ENCODE measurements around the gene FER. TPM values are rescaled to one million over a fixed set of nuclear protein-coding genes. Genes with fewer than 3 reads are reported as not detected.

Gene FER
- total and polyA plus RNA-seq, 8 donors: 1.4 to 15.3 (median 6.2) TPM

- no peak overlapping the region for H3K4me3 ChIP-seq
- no peaks in the 10 kb centered on the region for H3K36me3 ChIP-seq
- no peak for TF ChIP-seq CTCF (IDR thresholded peaks at IDR 0.05)
- no peaks in the 10 kb centered on the region for H3K27me3 ChIP-seq
- 92 to 97% methylated on average over 2 of the region's 2 CpGs for WGBS, 2 donors
- no peak overlapping the region for H3K27ac ChIP-seq
- H3K4me1 ChIP-seq: no peaks in the 10 kb centered on the region
- ATAC-seq (no peak), DNase-seq (no peak), FAIRE-seq (no peak)
- H3K9me3 ChIP-seq: no peaks in the 10 kb centered on the region
- intact Hi-C loops (cut with DNase I): no loop called here
Observed at GRCh38 chr5:109100971-109101370, 353.3 kb downstream of the FER start.

- no peak for DNase-seq
- no peaks in the 10 kb centered on the region for H3K4me1 ChIP-seq
- no peak for ATAC-seq
- 89 to 90% methylated on average over 4 of the region's 4 CpGs for WGBS, 2 donors
- no peak overlapping the region for H3K27ac ChIP-seq
- intact Hi-C loops (cut with DNase I): no loop called here
- no peak for FAIRE-seq
- H3K36me3 ChIP-seq: no peaks in the 10 kb centered on the region
- TF ChIP-seq CTCF (IDR thresholded peaks at IDR 0.05): no peak
- no peak overlapping the region for H3K4me3 ChIP-seq
- no peaks in the 10 kb centered on the region for H3K9me3 ChIP-seq
- H3K27me3 ChIP-seq: no peaks in the 10 kb centered on the region
Observed at GRCh38 chr5:109102096-109102690, 354.5 kb downstream of the FER start.

GRCh38 chr5:109105631-109106267 is 358.1 kb downstream of the FER start:
- TF ChIP-seq CTCF (IDR thresholded peaks at IDR 0.05): no peak
- Histone ChIP-seq H3K4me3 (no peak overlapping the region), H3K36me3 (no peaks in the 10 kb centered on the region), H3K27me3 (no peaks in the 10 kb centered on the region), H3K9me3 (no peaks in the 10 kb centered on the region), H3K27ac (no peak overlapping the region), H3K4me1 (no peaks in the 10 kb centered on the region)
- 62 to 64% methylated on average over 5 of the region's 5 CpGs for WGBS, 2 donors
- ATAC-seq (peak in 2 of 4 donors; percentile 51 to 80), FAIRE-seq (no peak), DNase-seq (no peak)
- intact Hi-C loops (cut with DNase I): no loop called here

- FAIRE-seq (no peak), ATAC-seq (no peak), DNase-seq (no peak)
- intact Hi-C loops (cut with DNase I): no loop called here
- Histone ChIP-seq H3K36me3 (no peaks in the 10 kb centered on the region), H3K4me1 (no peaks in the 10 kb centered on the region), H3K27ac (no peak overlapping the region), H3K4me3 (no peak overlapping the region), H3K9me3 (no peaks in the 10 kb centered on the region), H3K27me3 (no peaks in the 10 kb centered on the region)
- TF ChIP-seq CTCF (IDR thresholded peaks at IDR 0.05): no peak
- WGBS, 2 donors: 96% methylated on average over 2 of the region's 2 CpGs
Observed at GRCh38 chr5:109111680-109112079, 364.0 kb downstream of the FER start.

GRCh38 chr5:109113608-109114007 is 365.9 kb downstream of the FER start:
- WGBS, 2 donors: 98 to 99% methylated on average over 3 of the region's 3 CpGs
- H3K27ac ChIP-seq: no peak overlapping the region
- H3K4me3 ChIP-seq: no peak overlapping the region
- no peaks in the 10 kb centered on the region for H3K9me3 ChIP-seq
- no peaks in the 10 kb centered on the region for H3K27me3 ChIP-seq
- TF ChIP-seq CTCF (IDR thresholded peaks at IDR 0.05): no peak
- intact Hi-C loops (cut with DNase I): no loop called here
- no peak for FAIRE-seq
- no peak for ATAC-seq
- H3K36me3 ChIP-seq: no peaks in the 10 kb centered on the region
- no peaks in the 10 kb centered on the region for H3K4me1 ChIP-seq
- DNase-seq: no peak

All from pancreas (tissue), 10 donors.